Activated CD4-positive, CD25-positive, alpha-beta regulatory T cell treated with anti-CD3 and anti-CD28 coated beads, Interleukin-2, amount 50 U/mL, for 16 hours (primary cell): ENCODE measurements around the gene HDAC9.

Source experiments
- DNase-seq: peaks from one replicate; pipeline ENCODE4 v3.0.0-alpha.2; 2020; ENCODE audit warnings: low read depth, low spot score

HDAC9 gene

GRCh38 chr7:18494406-18494805 lies 1.1 kb upstream of the HDAC9 start:
- no peak for DNase-seq

GRCh38 chr7:18494821-18495408 lies 634 bp upstream of the HDAC9 start:
- DNase-seq, result no peak

GRCh38 chr7:18496341-18496700 lies 772 bp downstream of the HDAC9 start:
- no peak for DNase-seq

- DNase-seq, result no peak
These were observed 1.5 kb downstream of the HDAC9 start for GRCh38 chr7:18497082-18497481.

GRCh38 chr7:18497800-18498199 lies 2.3 kb downstream of the HDAC9 start:
- DNase-seq, result no peak

- no peak for DNase-seq
These were observed 2.8 kb downstream of the HDAC9 start for GRCh38 chr7:18498341-18498740.

- no peak for DNase-seq
These were observed 4.0 kb downstream of the HDAC9 start for GRCh38 chr7:18499407-18500177.

- no peak for DNase-seq
These were observed 7.7 kb downstream of the HDAC9 start for GRCh38 chr7:18503126-18503866.

GRCh38 chr7:18504965-18505364 lies 9.4 kb downstream of the HDAC9 start:
- no peak for DNase-seq

GRCh38 chr7:18505870-18506460 lies 10.4 kb downstream of the HDAC9 start:
- no peak for DNase-seq

GRCh38 chr7:18508443-18509427 lies 13.2 kb downstream of the HDAC9 start:
- no peak for DNase-seq

GRCh38 chr7:18509481-18509880 lies 13.9 kb downstream of the HDAC9 start:
- no peak for DNase-seq

GRCh38 chr7:18511351-18512140 lies 16.0 kb downstream of the HDAC9 start:
- no peak for DNase-seq

- DNase-seq, result no peak
These were observed 17.8 kb downstream of the HDAC9 start for GRCh38 chr7:18513343-18513742.

- DNase-seq, result no peak
These were observed 19.5 kb downstream of the HDAC9 start for GRCh38 chr7:18515067-18515466.

- no peak for DNase-seq
These were observed 22.1 kb downstream of the HDAC9 start for GRCh38 chr7:18517646-18518045.

GRCh38 chr7:18518555-18518954 lies 23.0 kb downstream of the HDAC9 start:
- DNase-seq, result no peak

GRCh38 chr7:18520450-18521235 lies 25.1 kb downstream of the HDAC9 start:
- DNase-seq, result no peak

GRCh38 chr7:18521236-18521589 lies 25.7 kb downstream of the HDAC9 start:
- DNase-seq, result no peak
